Measurements from ENCODE around the gene HOMER2.

Gene HOMER2

GRCh38 chr15:82946155-82946701 lies 6.3 kb downstream of the HOMER2 start:
- DNase-seq (ENCODE audit: low spot score) (no peak), ATAC-seq (ENCODE audit: low read depth) (no peak)
- TF ChIP-seq CTCF (IDR thresholded peaks at IDR 0.05; ENCODE audit: poor library complexity, severe bottlenecking): no peak

GRCh38 chr15:82945326-82945725 lies 7.2 kb downstream of the HOMER2 start:
- no peaks in the 10 kb centered on the region for H3K27me3 ChIP-seq (ENCODE audit: insufficient read depth, poor library complexity, severe bottlenecking)
- H3K4me3 ChIP-seq (ENCODE audit: severe bottlenecking): no peak overlapping the region
- no peak for TF ChIP-seq CTCF (IDR thresholded peaks at IDR 0.05; ENCODE audit: poor library complexity, severe bottlenecking)
- H3K36me3 ChIP-seq (ENCODE audit: low read depth): no peaks in the 10 kb centered on the region
- ATAC-seq (ENCODE audit: low read depth) (no peak), DNase-seq (ENCODE audit: low spot score) (no peak)
- H3K9me3 ChIP-seq (ENCODE audit: severe bottlenecking): no peaks in the 10 kb centered on the region
- no peak overlapping the region for H3K27ac ChIP-seq (ENCODE audit: poor library complexity, severe bottlenecking)
- peaks cover 24% of the 10 kb centered on the region for H3K4me1 ChIP-seq (ENCODE audit: insufficient read depth, poor library complexity, severe bottlenecking)

More at GRCh38 chr15:82946155-82946701, 6.3 kb downstream of the HOMER2 start:
- Histone ChIP-seq H3K4me3 (ENCODE audit: severe bottlenecking) (no peak overlapping the region), H3K4me1 (ENCODE audit: insufficient read depth, poor library complexity, severe bottlenecking) (peaks cover 29% of the 10 kb centered on the region), H3K36me3 (ENCODE audit: low read depth) (no peaks in the 10 kb centered on the region), H3K27me3 (ENCODE audit: insufficient read depth, poor library complexity, severe bottlenecking) (no peaks in the 10 kb centered on the region), H3K9me3 (ENCODE audit: severe bottlenecking) (no peaks in the 10 kb centered on the region), H3K27ac (ENCODE audit: poor library complexity, severe bottlenecking) (no peak overlapping the region)

- H3K36me3 ChIP-seq (ENCODE audit: low read depth): no peaks in the 10 kb centered on the region
- H3K27me3 ChIP-seq (ENCODE audit: insufficient read depth, poor library complexity, severe bottlenecking): no peaks in the 10 kb centered on the region
- ATAC-seq (ENCODE audit: low read depth): peak; percentile 38; the same call in 2 of the 3 replicates
- TF ChIP-seq CTCF (IDR thresholded peaks at IDR 0.05; ENCODE audit: poor library complexity, severe bottlenecking): no peak
- H3K9me3 ChIP-seq (ENCODE audit: severe bottlenecking): no peaks in the 10 kb centered on the region
- no peak overlapping the region for H3K4me3 ChIP-seq (ENCODE audit: severe bottlenecking)
- peaks cover 24% of the 10 kb centered on the region for H3K4me1 ChIP-seq (ENCODE audit: insufficient read depth, poor library complexity, severe bottlenecking)
- H3K27ac ChIP-seq (ENCODE audit: poor library complexity, severe bottlenecking): no peak overlapping the region
- DNase-seq (ENCODE audit: low spot score): no peak
These were observed 7.7 kb downstream of the HOMER2 start for GRCh38 chr15:82944821-82945220.

DNA sequence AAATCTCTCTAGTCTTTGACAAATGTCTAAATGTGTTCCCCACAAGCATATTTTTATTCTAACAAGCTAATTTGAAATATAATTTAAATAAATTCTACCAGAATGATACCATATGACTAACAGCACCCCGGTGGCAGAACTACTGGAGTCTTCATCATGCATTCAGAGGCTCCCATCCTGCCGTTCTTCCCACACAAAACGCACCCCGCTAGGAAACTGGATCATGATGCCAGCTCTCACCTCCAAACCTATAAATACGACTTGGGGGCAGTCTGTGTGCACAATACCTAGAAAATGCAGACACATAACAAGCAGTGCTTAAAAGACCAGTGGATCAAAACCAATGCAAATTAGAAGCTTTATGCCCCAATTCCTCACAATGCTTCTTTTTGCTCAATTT lies 8.5 kb downstream of the HOMER2 start:
- ATAC-seq (ENCODE audit: low read depth) (no peak), DNase-seq (ENCODE audit: low spot score) (no peak)
- TF ChIP-seq CTCF (IDR thresholded peaks at IDR 0.05; ENCODE audit: poor library complexity, severe bottlenecking): no peak
- H3K9me3 ChIP-seq (ENCODE audit: severe bottlenecking): no peaks in the 10 kb centered on the region
- H3K4me1 ChIP-seq (ENCODE audit: insufficient read depth, poor library complexity, severe bottlenecking): peaks cover 24% of the 10 kb centered on the region
- H3K36me3 ChIP-seq (ENCODE audit: low read depth): no peaks in the 10 kb centered on the region
- no peak overlapping the region for H3K27ac ChIP-seq (ENCODE audit: poor library complexity, severe bottlenecking)
- no peaks in the 10 kb centered on the region for H3K27me3 ChIP-seq (ENCODE audit: insufficient read depth, poor library complexity, severe bottlenecking)
- H3K4me3 ChIP-seq (ENCODE audit: severe bottlenecking): no peak overlapping the region

GRCh38 chr15:82943176-82943575 lies 9.3 kb downstream of the HOMER2 start:
- Histone ChIP-seq H3K27ac (ENCODE audit: poor library complexity, severe bottlenecking) (peak overlapping the region; percentile 13), H3K4me1 (ENCODE audit: insufficient read depth, poor library complexity, severe bottlenecking) (peaks cover 24% of the 10 kb centered on the region), H3K27me3 (ENCODE audit: insufficient read depth, poor library complexity, severe bottlenecking) (no peaks in the 10 kb centered on the region), H3K4me3 (ENCODE audit: severe bottlenecking) (no peak overlapping the region), H3K9me3 (ENCODE audit: severe bottlenecking) (no peaks in the 10 kb centered on the region), H3K36me3 (ENCODE audit: low read depth) (no peaks in the 10 kb centered on the region)
- TF ChIP-seq CTCF (IDR thresholded peaks at IDR 0.05; ENCODE audit: poor library complexity, severe bottlenecking): no peak
- ATAC-seq (ENCODE audit: low read depth) (peak; percentile 11; the same call in 2 of the 3 replicates), DNase-seq (ENCODE audit: low spot score) (no peak)

Data from RWPE2 (cell line).